CD14-positive monocyte (primary cell): ENCODE measurements around the gene CCND3. TPM values are rescaled to one million over a fixed set of nuclear protein-coding genes. Genes with fewer than 3 reads are reported as not detected.
A peak's percentile ranks its signal among the peaks of the same experiment; 100 is the strongest.

Experiments
- DNase-seq, 3 donors: peaks; one replicate each; pipeline ENCODE4 v3.0.0-alpha.2; 2011 to 2022
- H2AFZ ChIP-seq: 2 replicates; pipeline ENCODE4 v1.6.0; 2012; ENCODE audit warnings: mild to moderate bottlenecking, low read depth, low read length, inconsistent platforms; ENCODE audit not compliant: insufficient read depth, poor library complexity, severe bottlenecking
- H3K27ac ChIP-seq, 2 donors: 1 replicate in 1 of 2; 2 replicates in 1 of 2; pipeline ENCODE4 v1.5.1; 2012 to 2013; ENCODE audit warnings: low read length in 2 of 2, control low read depth in 1 of 2, inconsistent platforms in 1 of 2, low read depth in 1 of 2, mild to moderate bottlenecking in 1 of 2
- H3K27me3 ChIP-seq, 2 donors: one replicate each; pipeline versions ENCODE4 v1.6.0 to v1.6.1; 2011 to 2013; ENCODE audit warnings: low read length in 2 of 2; ENCODE audit not compliant: control insufficient read depth in 2 of 2, insufficient read depth in 2 of 2
- H3K36me3 ChIP-seq, 2 donors: replicated peaks in 1 of 2; 1 replicate in 1 of 2; 2 replicates in 1 of 2; pipeline versions ENCODE4 v1.5.1 to v1.6.1; 2012 to 2013; ENCODE audit warnings: low read length in 2 of 2, control low read depth in 1 of 2, inconsistent platforms in 1 of 2, mild to moderate bottlenecking in 1 of 2; ENCODE audit not compliant: insufficient read depth in 2 of 2, control insufficient read depth in 1 of 2
- H3K4me1 ChIP-seq, 2 donors: 1 replicate in 1 of 2; 2 replicates in 1 of 2; pipeline versions ENCODE4 v1.5.1 to v1.6.1; 2012 to 2013; ENCODE audit warnings: low read length in 2 of 2, control low read depth in 1 of 2, inconsistent platforms in 1 of 2, mild to moderate bottlenecking in 1 of 2, moderate library complexity in 1 of 2; ENCODE audit not compliant: insufficient read depth in 2 of 2, control insufficient read depth in 1 of 2
- H3K4me2 ChIP-seq: replicated peaks from 2 replicates; pipeline ENCODE3; 2012; ENCODE audit warnings: low read length, moderate library complexity, mild to moderate bottlenecking; ENCODE audit not compliant: poor library complexity, severe bottlenecking; ENCODE audit errors: extremely low read depth
- H3K4me3 ChIP-seq, 3 experiments: fragments of 200-600 bp in 1 of 3; sonication (generic) in 1 of 3; replicated peaks in 1 of 3; 1 replicate in 2 of 3; 2 replicates in 1 of 3; pipeline ENCODE4 v1.5.1; 2011 to 2013; ENCODE audit warnings: low read length in 3 of 3, mild to moderate bottlenecking in 3 of 3, control low read depth in 2 of 3, low read depth in 2 of 3, inconsistent platforms in 1 of 3, moderate library complexity in 1 of 3
- H3K79me2 ChIP-seq: 2 replicates; pipeline ENCODE4 v1.6.0; 2012; ENCODE audit warnings: mild to moderate bottlenecking, control low read depth, inconsistent platforms, low read length, moderate library complexity; ENCODE audit not compliant: insufficient read depth
- H3K9ac ChIP-seq: 2 replicates; pipeline ENCODE4 v1.6.0; 2017; ENCODE audit warnings: low read length, mild to moderate bottlenecking; ENCODE audit not compliant: insufficient read depth, poor library complexity, severe bottlenecking
- H3K9me3 ChIP-seq, 2 donors: replicated peaks in 1 of 2; 1 replicate in 1 of 2; 2 replicates in 1 of 2; pipeline versions ENCODE4 v1.5.1 to v1.6.1; 2012 to 2013; ENCODE audit warnings: low read length in 2 of 2, control low read depth in 1 of 2; ENCODE audit not compliant: control insufficient read depth in 1 of 2, insufficient read depth in 1 of 2
- H4K20me1 ChIP-seq: 2 replicates; pipeline ENCODE4 v1.6.0; 2012; ENCODE audit warnings: mild to moderate bottlenecking, low read length, control low read depth, moderate library complexity; ENCODE audit not compliant: insufficient read depth
- H3K27ac Mint-ChIP-seq, 7 donors: one replicate each; pipeline ENCODE4 v1.8.0; 2020; ENCODE audit warnings: mild to moderate bottlenecking in 7 of 7, mixed read lengths in 7 of 7, moderate library complexity in 6 of 7, inconsistent platforms in 2 of 7
- H3K27me3 Mint-ChIP-seq, 3 donors: one replicate each; pipeline ENCODE4 v1.8.0; 2021 to 2022; ENCODE audit warnings: low read depth in 3 of 3, mild to moderate bottlenecking in 3 of 3, mixed read lengths in 3 of 3, moderate library complexity in 3 of 3, inconsistent platforms in 1 of 3
- H3K36me3 Mint-ChIP-seq, 2 donors: one replicate each; pipeline ENCODE4 v1.8.0; 2020; ENCODE audit warnings: mixed read lengths in 2 of 2, inconsistent platforms in 1 of 2, mild to moderate bottlenecking in 1 of 2
- H3K4me1 Mint-ChIP-seq: one replicate; pipeline ENCODE4 v1.8.0; 2020; ENCODE audit warnings: mild to moderate bottlenecking, mixed read lengths
- H3K4me3 Mint-ChIP-seq, 2 donors: one replicate each; pipeline ENCODE4 v1.8.0; 2020; ENCODE audit warnings: mild to moderate bottlenecking in 2 of 2, mixed read lengths in 2 of 2, moderate library complexity in 1 of 2
- H3K9me3 Mint-ChIP-seq, 7 donors: one replicate each; pipeline ENCODE4 v1.8.0; 2020 to 2022; ENCODE audit warnings: mixed read lengths in 7 of 7, mild to moderate bottlenecking in 6 of 7, moderate library complexity in 6 of 7, inconsistent platforms in 2 of 7
- CTCF ChIP-seq: fragments of 200-600 bp; IDR thresholded peaks from one replicate; pipeline ENCODE4 v1.8.0; 2022; ENCODE audit warnings: antibody characterized with exemption, mild to moderate bottlenecking
- WGBS: methylation state at CpG from one replicate; pipeline ENCODE4 v1.1.5; 2013; ENCODE audit warnings: missing lambda C conversion rate; ENCODE audit not compliant: insufficient coverage; 5-methylcytosine and 5-hydroxymethylcytosine counted together
- intact Hi-C, 2 donors: fragments of 100-400 bp; cut with micrococcal nuclease; formaldehyde crosslinking; loops; one replicate each; pipeline versions ENCODE4 v1.15.0 to v1.15.1; 2023
- polyA plus RNA-seq, 3 donors: library from polyadenylated mRNA; depleted of rRNA in 1 of 3; unstranded in 2 of 3; stranded (reverse) in 1 of 3; fragments of 300-500 nt in 2 of 3; fragments of >200 nt in 1 of 3; fragmentation: Illumina TruSeq in 2 of 3; gene quantifications; 1 replicate in 2 of 3; 2 replicates in 1 of 3; pipeline ENCODE4 v1.2.3, GENCODE V29; 2012 to 2021

The CCND3 gene
- polyA plus RNA-seq, 3 donors = 166 to 273 (median 259) TPM

DNA sequence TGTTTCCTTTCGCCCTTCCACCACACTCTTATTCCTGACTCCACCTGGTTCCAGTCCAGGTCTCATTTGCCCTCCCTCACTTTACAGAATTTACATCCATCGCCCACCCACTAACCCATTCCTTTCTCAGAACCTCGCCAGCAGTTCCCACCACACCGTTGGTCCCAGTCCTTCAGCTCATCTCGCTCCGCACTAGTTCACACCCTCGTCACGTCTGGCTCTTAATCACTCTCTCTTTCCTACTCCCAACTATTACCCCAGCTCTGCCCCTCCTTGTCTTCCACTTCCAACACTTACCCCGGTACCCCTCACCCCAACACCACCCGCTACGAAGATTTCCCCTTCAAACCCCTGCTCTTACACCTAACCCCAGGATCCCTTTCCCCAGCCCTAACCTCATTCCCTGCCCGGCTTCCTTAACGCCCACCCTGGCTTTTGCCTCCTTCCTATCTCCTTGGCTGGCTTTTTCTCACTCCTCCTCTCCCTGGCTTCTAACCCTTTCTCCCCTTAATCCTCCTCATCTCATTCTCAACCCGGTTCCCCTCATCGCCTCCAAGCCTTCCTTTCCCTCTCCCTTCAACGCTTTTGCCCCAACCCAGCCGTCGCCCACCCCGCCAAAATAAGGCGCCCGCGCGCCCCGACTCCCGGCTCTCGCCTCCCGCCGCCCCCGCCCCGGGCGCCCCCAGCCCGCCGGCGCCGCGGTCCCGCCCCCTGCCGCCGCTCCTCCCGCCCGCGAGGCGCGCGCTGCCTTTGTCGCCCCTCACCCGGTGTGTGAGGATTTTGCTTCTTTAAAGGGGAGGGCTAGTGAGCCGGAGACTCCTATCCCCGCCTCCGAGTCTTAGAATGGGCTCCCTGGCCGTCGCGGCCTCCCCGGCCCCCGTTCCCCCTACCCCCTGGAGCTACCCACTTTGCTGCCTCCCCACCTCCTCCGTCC lies 47.0 kb downstream of the CCND3 start:
- Histone ChIP-seq H2AFZ (peak overlapping the region; percentile 86), H3K79me2 (no peaks in the 10 kb centered on the region), H3K4me3 (peak overlapping the region; percentile 85 to 95 (median 87)), H3K9ac (peak overlapping the region; percentile 84), H3K4me2 (peak overlapping the region; percentile 84), H4K20me1 (no peaks in the 10 kb centered on the region), H3K4me1 (peaks cover 18 to 24% of the 10 kb centered on the region in 2 donors), H3K27ac (peak overlapping the region in 1 of 2 donors; percentile 95), H3K27me3 (peaks cover 2 to 5% of the 10 kb centered on the region in 2 donors), H3K9me3 (no peaks in the 10 kb centered on the region), H3K36me3 (peaks cover 0 to 4% of the 10 kb centered on the region in 2 donors)
- Mint-ChIP-seq H3K27ac (peak overlapping the region in 2 of 7 donors; percentile 90 to 96), H3K9me3 (no peaks in the 10 kb centered on the region), H3K36me3 (peaks cover 2 to 3% of the 10 kb centered on the region in 2 donors), H3K27me3 (no peaks in the 10 kb centered on the region), H3K4me1 (peaks cover 13% of the 10 kb centered on the region), H3K4me3 (peak overlapping the region in 1 of 2 donors; percentile 94)
- TF ChIP-seq CTCF = no peak
- peak in 1 of 3 donors; percentile 11 for DNase-seq
- 6% methylated on average over 25 of the region's 56 CpGs for WGBS
- intact Hi-C loops = loop anchor here (5.0 to 10.0 kb wide), 4 partner anchors 107 to 170 kb away; partner anchors contain the start of genes TOMM6 (in 2 of the 2) and PRICKLE4 (in 1 of the 2)

DNA sequence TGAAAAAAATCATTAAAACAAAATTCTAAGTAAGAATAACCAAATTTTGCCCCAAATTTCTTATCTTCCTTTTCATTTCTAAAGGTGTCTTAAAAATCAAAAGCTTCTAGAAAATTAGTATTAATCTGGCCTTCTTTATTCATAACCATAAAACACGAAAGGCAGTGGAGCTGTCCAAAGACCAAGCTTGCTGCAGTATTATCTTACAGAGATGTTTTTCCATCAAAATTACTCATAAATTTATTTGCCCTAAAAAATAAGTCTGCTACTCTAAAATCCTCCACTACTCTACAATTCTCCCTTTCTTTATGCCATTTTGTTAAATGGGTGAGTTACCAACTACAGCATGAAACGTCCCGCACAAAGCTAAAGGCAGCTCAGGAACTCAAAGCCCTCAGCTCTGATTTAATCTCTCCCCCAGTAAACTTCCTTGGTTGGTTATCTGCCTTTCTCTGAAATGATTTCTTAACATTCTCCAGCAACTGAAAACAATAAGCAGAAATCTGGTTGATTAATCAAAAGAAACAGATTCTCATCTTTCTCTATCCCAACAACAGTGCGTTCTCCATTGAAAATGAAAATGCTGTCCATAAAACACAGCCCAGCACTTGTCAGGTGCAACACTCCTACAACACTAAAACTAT lies 48.6 kb downstream of the CCND3 start:
- H4K20me1 ChIP-seq = no peaks in the 10 kb centered on the region
- H3K4me2 ChIP-seq = no peak overlapping the region
- Mint-ChIP-seq H3K4me1 (peaks cover 13% of the 10 kb centered on the region), H3K4me3 (no peak overlapping the region), H3K36me3 (peaks cover 0 to 2% of the 10 kb centered on the region in 2 donors), H3K27me3 (no peaks in the 10 kb centered on the region), H3K9me3 (no peaks in the 10 kb centered on the region), H3K27ac (no peak overlapping the region)
- no peak for DNase-seq
- intact Hi-C loops = loop anchor here (5.0 to 10.0 kb wide), 3 partner anchors 108 to 168 kb away; partner anchors contain the start of genes PRICKLE4 (in 1 of the 2) and TOMM6 (in 1 of the 2)
- no peaks in the 10 kb centered on the region for H3K9me3 ChIP-seq
- H3K4me3 ChIP-seq = no peak overlapping the region
- H3K9ac ChIP-seq = no peak overlapping the region
- H2AFZ ChIP-seq = no peak overlapping the region
- no peaks in the 10 kb centered on the region for H3K79me2 ChIP-seq
- 87% methylated on average over 3 of the region's 4 CpGs for WGBS
- TF ChIP-seq CTCF = no peak
- H3K4me1 ChIP-seq = peaks cover 18 to 24% of the 10 kb centered on the region in 2 donors
- no peak overlapping the region for H3K27ac ChIP-seq
- peaks cover 2 to 5% of the 10 kb centered on the region in 2 donors for H3K27me3 ChIP-seq
- no peaks in the 10 kb centered on the region for H3K36me3 ChIP-seq
